HG03558 (cell line): ENCODE results near the gene KRT17.
"Not testable (repeated sequence)": the region's sequence is repeated elsewhere in the genome, so short reads cannot be mapped to it uniquely, and the experiment has no call there.

ENCODE experiments used
- ATAC-seq: cut with Tn5 transposase; IDR thresholded peaks from one replicate; pipeline ENCODE4 v1.9.1; 2021; ENCODE audit warnings: moderate number of reproducible peaks; ENCODE audit not compliant: unreplicated experiment; ENCODE audit errors: extremely low read depth

Gene KRT17

DNA sequence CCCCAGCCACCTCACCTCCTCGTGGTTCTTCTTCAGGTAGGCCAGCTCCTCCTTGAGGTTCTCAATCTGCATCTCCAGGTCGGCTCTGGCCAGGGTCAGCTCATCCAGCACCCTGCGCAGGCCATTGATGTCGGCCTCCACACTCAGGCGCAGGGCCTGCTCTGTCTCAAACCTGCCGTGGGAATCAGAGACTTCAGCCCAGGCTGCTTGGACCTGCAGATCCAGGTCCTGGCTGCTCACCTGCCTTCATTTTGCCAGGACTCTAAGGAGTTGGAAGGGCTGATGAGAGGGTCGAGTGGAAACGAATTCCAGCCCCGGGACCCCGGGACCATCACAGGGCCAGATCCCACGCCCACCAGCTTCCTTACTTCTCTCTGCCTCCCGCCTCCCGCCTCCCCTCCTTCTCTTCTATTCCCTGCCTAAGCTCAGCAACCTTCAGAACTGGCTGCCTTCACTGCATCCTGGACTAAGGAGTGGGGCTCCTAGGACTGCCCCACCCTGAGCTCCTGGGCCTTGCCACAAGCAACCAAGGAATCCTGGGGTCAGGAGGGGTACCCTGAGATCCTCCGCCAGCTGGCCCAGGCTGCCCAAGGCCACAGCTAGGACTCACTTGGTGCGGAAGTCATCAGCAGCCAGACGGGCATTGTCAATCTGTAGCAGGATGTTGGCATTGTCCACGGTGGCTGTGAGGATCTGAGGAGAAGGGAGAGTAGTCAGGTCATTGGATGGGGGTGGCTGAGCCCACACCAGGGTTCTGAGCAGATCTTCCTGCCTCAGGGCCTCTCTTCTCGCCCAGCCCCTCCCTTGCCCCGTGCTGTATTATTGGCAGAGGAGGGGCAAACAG is 1.8 kb downstream of the KRT17 start:
- not testable (repeated sequence) for ATAC-seq

DNA sequence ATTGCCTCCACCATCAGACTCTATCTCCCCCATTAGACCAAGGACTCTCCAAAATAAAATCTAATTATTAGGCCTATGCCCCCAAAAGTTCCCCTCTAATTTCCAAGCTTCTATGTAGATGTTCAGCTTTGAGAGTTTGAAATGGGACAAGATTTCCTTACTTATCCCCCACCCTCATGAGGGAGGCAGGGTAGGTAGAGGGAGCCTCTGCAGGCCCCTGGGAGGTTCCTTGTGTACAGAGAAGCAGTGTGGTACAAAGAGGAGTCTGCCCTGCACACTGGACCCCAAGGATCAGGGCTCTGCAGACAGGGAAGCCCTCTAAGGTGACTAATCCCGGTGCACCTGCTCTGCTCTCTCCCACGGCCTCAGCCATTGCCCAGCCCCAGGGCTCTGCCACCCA is 2.5 kb downstream of the KRT17 start:
- ATAC-seq: no peak

DNA sequence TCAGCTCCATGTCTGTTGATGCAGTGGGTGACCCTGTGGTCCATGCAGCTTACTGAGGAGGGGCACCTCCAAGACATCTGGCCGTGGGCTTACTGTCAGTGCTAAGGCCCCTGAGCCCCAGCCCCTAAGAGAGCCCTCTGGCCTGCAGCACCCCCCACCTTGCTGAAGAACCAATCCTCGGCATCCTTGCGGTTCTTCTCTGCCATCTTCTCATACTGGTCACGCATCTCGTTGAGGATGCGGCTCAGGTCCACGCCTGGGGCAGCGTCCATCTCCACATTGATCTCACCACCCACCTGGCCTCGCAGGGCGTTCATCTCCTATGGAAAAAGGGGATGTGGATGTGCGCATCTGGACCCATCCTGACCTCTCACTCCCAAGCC is 2.9 kb downstream of the KRT17 start:
- not testable (repeated sequence) for ATAC-seq

- no peak for ATAC-seq
These were observed 3.6 kb downstream of the KRT17 start for GRCh38 chr17:41620583-41621434.

- not testable (repeated sequence) for ATAC-seq
These were observed 4.3 kb downstream of the KRT17 start for GRCh38 chr17:41619927-41620582.

DNA sequence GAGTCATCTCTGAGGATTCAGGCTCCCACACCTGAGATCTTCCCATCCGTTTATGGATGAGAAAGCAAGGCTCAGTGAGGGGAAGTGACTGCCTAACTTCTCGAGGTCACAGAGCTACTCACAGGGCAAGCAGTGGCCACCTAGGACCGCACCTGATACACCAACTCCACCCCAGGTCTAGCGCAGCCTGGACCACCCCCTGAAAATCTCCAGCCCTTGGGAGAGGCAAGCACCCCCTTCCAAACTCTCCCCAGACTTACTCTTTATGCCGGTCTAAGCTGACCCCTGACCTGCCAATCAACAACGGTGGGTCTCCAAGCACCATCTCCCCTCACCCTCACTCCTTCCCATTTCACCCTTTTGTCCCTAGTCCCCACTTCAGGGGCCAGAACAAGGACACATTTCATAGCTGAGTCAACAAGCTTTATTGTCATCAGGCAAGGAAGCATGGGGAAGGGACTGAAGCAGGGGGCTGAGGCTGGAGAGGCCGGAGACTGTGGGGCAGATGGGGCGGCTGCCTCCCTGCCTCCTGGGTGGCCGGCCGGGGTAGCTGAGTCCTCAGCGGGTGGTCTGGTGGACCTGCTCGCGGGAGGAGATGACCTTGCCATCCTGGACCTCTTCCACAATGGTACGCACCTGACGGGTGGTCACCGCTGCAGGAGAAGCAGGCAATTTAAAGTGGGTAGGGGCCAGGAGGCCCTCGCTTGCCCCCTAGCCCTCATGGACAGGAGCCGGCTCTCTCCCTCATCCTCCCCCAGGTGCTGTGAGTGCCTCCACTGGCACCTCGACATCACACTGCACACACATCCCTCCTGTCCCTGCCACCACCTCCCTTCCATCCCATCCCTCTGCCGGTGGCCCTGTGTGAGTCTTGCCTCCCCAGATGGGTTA is 5.1 kb downstream of the KRT17 start:
- no peak for ATAC-seq

GRCh38 chr17:41618341-41619035 is 5.9 kb downstream of the KRT17 start:
- no peak for ATAC-seq

- no peak for ATAC-seq
These were observed 6.7 kb downstream of the KRT17 start for GRCh38 chr17:41617698-41618097.

DNA sequence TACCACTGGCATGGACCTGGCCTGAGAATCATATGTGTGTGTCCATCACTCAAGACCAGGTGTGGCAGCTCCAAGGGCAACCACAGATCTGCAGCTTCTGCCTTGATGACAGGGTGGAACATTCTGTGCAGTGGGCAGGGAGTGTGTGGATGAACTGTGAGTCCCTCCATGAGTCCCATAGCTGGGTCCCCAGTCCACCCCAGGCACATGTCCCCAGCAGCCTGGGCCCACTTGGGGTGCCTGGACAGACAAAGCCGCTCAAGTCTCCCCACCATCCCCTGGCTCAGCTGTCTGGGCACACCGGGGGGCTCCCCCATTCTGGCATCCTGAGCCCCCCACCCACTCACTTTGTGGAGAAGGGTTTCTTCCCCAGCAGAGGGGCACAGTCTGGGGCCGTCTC is 7.2 kb downstream of the KRT17 start:
- no peak for ATAC-seq

DNA sequence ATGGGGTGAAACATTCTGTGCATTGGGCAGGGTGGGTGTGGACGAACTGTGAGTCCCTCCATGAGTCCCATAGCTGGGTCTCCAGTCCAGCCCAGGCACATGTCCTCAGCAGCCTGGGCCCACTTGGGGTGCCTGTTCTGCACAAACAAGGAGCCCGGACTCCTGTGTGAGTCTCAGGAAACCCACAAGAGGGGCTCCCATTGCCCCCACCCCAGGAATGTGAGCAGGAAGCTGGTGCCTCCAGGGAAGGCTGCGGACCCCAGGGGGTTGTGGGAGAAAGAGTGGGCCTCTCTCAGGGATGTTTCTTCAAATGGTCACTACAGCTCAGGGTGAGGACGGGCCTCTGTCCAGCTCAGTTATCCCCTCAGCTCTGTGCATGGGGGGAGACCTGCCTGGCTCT is 7.9 kb downstream of the KRT17 start:
- ATAC-seq: not testable (repeated sequence)

- ATAC-seq: no peak
These were observed 8.9 kb downstream of the KRT17 start for GRCh38 chr17:41615454-41615853.

GRCh38 chr17:41614767-41615166 is 9.6 kb downstream of the KRT17 start:
- not testable (repeated sequence) for ATAC-seq

GRCh38 chr17:41614098-41614497 is 10.3 kb downstream of the KRT17 start:
- ATAC-seq: no peak

GRCh38 chr17:41613277-41614082 is 10.9 kb downstream of the KRT17 start:
- no peak for ATAC-seq

DNA sequence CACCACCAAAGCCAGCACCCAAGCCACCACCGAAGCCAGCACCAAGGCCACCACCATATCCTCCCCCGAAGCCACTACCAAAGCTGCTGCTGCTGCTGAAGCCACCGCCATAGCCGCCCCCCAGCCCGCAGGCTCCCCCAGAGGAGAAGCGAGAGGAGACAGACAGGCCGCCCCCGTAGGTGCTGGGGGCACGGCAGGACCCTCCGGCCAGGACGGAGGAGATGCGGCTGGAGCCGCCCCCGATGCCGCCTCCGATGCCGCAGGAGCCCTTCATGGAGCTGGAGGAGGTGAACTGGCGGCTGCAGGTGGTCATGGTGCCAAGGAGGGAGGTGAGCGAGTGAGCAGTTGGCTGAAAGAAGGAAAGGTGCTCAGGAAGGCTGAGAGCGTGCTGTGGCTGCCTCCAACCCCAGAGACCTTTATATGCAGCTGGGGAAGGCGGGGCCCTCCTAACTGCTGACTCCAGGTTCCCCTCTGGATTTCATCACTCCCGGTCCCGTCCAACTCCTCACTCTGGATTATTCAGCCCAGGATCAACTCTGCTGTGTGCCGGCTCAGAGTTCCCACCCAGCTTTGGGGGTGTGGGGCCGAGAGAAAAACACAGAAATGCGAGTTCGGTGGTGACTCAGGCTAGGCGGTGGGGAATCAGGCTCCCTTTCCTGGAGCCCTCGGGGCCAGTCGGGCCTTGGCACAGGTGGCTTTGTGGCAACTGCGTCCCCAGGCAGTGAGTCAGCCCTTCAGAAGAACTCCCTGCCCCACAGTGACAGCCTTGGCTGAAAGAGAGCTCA is 11.8 kb downstream of the KRT17 start, which contains the start of gene KRT16:
TSS of gene KRT16 (minus strand) at position 392 of the 785 bp plus-strand sequence. CDS start at position 313, 79 bp downstream.
- ATAC-seq: not testable (repeated sequence)

- ATAC-seq: no peak
These were observed 13.3 kb downstream of the KRT17 start for GRCh38 chr17:41610965-41611640.

- not testable (repeated sequence) for ATAC-seq
These were observed 14.3 kb downstream of the KRT17 start for GRCh38 chr17:41610061-41610517.
